GM21381 (cell line): ENCODE measurements around the gene GSC.
"Not testable (repeated sequence)": the region's sequence is repeated elsewhere in the genome, so short reads cannot be mapped to it uniquely, and the experiment has no call there.

Experiments used
- ATAC-seq: cut with Tn5 transposase; IDR thresholded peaks from one replicate; pipeline ENCODE4 v1.9.1; 2021; ENCODE audit warnings: mild to moderate bottlenecking, moderate library complexity; ENCODE audit not compliant: unreplicated experiment

Gene GSC

DNA sequence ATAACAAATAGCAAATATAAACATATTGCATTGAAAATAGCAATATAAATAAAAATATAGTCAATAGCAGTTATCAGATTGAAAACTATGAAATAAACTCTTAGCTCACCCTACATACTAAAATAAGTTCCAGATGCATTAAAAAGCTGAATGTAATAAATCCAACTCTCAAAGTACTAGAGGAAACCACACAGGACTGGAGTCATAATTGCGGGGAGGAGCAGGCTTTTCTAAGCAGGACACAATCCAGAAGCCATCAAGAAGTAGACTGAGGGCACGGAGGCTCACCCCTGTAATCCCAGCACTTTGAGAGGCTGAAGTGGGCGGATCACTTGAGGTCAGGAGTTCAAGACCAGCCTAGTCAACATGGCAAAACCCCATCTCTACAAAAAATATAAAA, 22.2 kb downstream of the GSC start:
- no peak for ATAC-seq

DNA sequence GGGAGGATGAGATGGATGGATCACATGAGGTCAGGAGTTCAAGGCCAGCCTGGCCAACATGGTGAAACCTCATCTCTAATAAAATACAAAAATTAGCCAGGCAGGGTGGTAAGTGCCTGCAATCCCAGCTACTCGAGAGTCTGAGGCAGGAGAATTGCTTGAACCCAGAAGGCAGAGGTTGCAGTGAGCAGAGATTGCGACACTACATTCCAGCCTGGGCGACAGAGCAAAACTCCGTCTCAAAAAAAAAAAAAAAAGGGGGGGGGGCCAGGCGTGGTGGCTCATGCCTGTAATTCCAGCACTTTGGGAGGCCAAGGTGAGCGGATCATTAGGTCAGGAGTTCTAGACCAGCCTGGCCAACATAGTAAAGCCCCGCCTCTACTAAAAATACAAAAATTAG, 22.8 kb downstream of the GSC start:
- not testable (repeated sequence) for ATAC-seq

DNA sequence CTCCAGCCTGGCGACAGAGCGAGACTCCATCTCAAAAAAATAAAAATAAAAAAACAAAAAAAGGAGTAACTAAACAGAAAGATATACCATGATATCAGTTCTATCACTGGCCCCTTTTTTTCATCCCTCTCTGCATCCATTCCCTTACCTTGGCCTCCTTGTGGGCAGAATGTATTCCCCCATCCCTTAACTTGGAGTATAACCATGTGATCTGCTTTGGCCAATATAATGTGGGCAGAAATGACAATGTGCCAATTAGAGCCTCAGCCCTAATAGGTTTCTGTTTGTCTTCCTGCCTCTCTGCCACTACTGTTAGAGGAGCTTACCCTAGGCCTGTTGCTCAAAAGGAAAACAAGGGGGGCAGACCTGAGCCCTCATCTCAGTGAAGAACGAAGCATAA, 23.8 kb downstream of the GSC start:
- ATAC-seq = no peak

GRCh38 chr14:94738751-94739150, 31.2 kb downstream of the GSC start:
- ATAC-seq = no peak

- no peak for ATAC-seq
Measured at GRCh38 chr14:94738097-94738496, 31.8 kb downstream of the GSC start.

DNA sequence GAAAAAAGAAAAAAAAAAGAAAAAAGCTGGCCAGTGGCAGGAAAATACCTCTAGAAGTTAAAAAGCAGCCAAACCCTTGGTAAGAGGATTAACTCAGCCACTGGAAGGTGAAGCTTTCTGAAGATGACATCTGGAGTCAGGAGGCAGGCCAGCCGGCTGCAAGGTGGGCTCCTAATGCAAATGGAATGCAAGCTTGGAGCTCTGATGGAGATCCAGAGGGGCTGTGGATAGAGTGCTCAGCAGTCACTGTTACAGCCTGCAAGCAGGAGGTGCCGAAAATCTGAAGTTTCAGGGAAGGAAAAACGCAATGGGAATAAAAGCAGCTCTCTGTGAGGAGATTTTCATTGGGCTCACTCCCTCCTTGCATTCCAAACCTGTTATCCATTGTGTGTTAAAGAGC, 41.0 kb downstream of the GSC start:
- no peak for ATAC-seq

DNA sequence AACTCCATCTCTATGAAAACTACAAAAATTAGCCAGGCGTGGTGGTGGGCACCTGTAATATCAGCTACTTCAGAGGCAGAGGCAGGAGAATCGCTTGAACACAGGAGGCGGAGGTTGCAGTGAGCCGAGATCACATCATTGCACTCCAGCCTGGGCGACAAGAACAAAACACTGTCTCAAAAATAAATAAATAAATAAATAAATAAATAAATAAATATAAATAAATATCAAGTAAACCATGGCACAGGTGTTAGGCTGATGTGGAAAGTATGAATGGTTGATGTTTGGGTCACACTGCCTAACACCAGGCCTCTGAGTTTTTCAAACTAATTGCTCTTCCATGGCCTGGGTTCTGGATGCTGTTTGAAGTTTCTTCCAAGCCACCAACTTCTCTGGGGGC, 41.5 kb downstream of the GSC start:
- not testable (repeated sequence) for ATAC-seq

DNA sequence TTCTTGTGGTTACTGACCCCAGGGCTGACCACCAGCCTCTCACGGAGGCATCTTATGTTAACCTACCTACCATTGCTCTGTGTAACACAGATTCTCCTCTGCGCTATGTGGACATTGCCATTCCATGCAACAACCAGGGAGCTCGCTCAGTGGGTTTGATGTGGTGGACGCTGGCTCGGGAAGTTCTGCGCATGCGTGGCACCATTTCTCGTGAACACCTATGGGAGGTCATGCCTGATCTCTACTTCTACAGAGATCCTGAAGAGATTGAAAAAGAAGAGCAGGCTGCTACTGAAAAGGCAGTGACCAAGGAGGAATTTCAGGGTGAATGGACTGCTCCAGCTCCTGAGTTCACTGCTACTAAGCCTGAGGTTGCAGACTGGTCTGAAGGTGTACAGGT, 43.3 kb downstream of the GSC start:
- ATAC-seq = not testable (repeated sequence)

DNA sequence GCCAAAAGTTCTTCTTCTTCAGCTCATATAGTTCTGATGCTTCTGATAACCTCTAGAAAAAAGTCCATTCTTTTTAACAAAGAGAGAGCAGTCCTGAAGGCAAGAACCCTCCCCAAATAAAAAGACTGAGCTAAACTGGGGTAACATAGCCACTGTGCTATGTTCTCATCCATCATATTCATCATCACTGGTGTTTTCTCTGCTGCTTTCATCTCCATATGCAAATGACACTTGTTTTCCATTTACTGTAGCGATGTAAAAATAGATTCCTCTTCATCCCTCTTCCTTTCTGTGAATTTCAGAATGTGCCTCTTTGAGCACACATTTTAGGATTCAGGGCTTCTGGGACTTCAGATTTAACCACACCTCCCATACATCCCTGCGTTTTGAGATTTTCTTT, 44.9 kb downstream of the GSC start:
- ATAC-seq = no peak

DNA sequence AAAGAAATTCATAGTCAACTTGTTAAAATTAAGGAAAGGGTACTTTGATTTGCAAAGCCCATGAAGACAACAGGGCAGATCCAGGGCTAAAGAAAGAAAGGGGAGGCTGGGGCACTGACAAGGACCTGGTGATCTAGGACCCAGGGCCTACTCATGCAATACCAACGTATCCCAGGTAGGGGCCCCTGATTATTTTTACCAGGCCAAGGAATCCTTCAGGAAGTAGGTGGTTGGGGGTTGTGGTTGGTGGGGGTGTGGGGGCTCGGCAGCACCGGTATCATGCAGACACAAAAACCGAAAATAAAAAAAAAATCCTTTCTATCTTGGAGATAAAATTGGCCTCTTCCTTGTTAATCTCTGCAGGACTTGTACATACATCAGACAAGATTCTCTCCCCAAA, 47.5 kb downstream of the GSC start:
- ATAC-seq = no peak
